ENCODE measurements around the gene WFDC8. TPM values are rescaled to one million over a fixed set of nuclear protein-coding genes. Genes with fewer than 3 reads are reported as not detected.

The WFDC8 gene
- total RNA-seq, result not detected in 2 replicates
- not detected in 2 replicates for polyA plus RNA-seq
- polyA plus RNA-seq (2011; cell fraction: cytosol; rRNA removed), result not detected in 2 replicates
- not detected in 2 replicates for polyA plus RNA-seq (2011; cell fraction: nucleus; rRNA removed)
- not detected in 2 replicates for polyA plus RNA-seq (2012)
- polyA minus RNA-seq, result not detected in 2 replicates
- not detected for polyA minus RNA-seq (2011; cell fraction: cytosol; rRNA and poly(A)+ RNA removed)
- not detected in 2 replicates for polyA minus RNA-seq (2011; cell fraction: nucleus; rRNA and poly(A)+ RNA removed)
- Bru-seq, nascent RNA, result not detected
- not detected for BruChase-seq, experiment 1, labeled RNA remaining after a 6-hour chase
- BruChase-seq, experiment 2, labeled RNA remaining after a 2-hour chase, result not detected
- long read RNA-seq, result 0 reads

DNA sequence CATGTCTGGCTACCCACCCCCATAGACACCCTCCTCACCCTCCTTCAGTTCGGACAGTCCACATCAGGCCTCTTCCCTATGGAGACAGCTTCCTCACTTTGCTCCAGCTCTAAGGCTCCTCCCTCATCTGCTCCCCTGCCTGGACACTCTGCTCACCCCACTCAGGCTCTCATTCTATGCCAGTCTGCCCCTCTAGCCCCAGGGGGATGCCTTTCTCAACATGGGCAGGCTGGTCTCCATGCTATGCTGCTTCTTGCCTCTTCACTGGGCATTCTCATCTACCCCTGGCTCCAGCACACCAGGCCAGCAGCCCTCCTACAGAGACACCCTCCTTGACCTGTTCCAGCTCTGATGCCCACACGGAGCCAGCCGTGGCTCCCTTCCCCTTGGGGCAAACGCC, at the start of gene WFDC8:
Gene WFDC8, minus strand, starts transcription at position 101 of the 400 bp plus-strand sequence. Its CDS starts 37 bp downstream, at position 64.
- Histone ChIP-seq H3K9me1 (replicated peaks; ENCODE audit: control insufficient read depth, extremely low read depth, insufficient read depth, low read length) (no peaks in the 10 kb centered on the region), H4K20me1 (replicated peaks; ENCODE audit: control insufficient read depth, extremely low read depth, insufficient read depth, low read length) (no peaks in the 10 kb centered on the region), H2AFZ (ENCODE audit: low read depth, low read length) (no peak within 1 kb of the TSS), H3K79me2 (ENCODE audit: control insufficient read depth, insufficient read depth, low read length) (no peaks in the 10 kb centered on the region), H3K4me1 (ENCODE audit: control insufficient read depth, extremely low read depth, insufficient read depth, low read length) (no peaks in the 10 kb centered on the region), H3K4me2 (ENCODE audit: insufficient read depth, low read length) (no peak within 1 kb of the TSS), H3K9me3 (replicated peaks; ENCODE audit: control insufficient read depth, insufficient read depth, low read length) (no peaks in the 10 kb centered on the region), H3K36me3 (ENCODE audit: control insufficient read depth in 2 of 2, extremely low read depth in 1 of 2, insufficient read depth in 2 of 2, low read length in 2 of 2) (no peaks in the 10 kb centered on the region), H3K27ac (ENCODE audit: insufficient read depth, low read depth, low read length) (no peak within 1 kb of the TSS), H3K27me3 (ENCODE audit: control insufficient read depth in 2 of 2, insufficient read depth in 2 of 2, low read length in 2 of 2) (peaks cover 0 to 12% of the 10 kb centered on the region in 2 experiments), H3K4me3 (replicated peaks in 1 of 3; ENCODE audit: insufficient read depth in 1 of 3, low read depth in 1 of 3, low read length in 3 of 3) (no peak within 1 kb of the TSS), H3K9ac (replicated peaks; ENCODE audit: extremely low read depth, insufficient read depth, low read length) (no peak within 1 kb of the TSS)
- no peak for FAIRE-seq
- BruUV-seq (replicated peaks), result no TSS peak
- CTCF ChIA-PET, result no interaction called here
- POLR2A ChIA-PET, result no interaction called here
- TF ChIP-seq POLR2A (IDR thresholded peaks at IDR 0.05; ENCODE audit: low read depth, low read length) (no peak), EZH2 (IDR thresholded peaks at IDR 0.05; ENCODE audit: borderline replicate concordance, low read depth, low read length, severe bottlenecking) (no peak), MAX (IDR thresholded peaks at IDR 0.05; ENCODE audit: insufficient read depth, insufficient read length) (no peak), FOS (IDR thresholded peaks at IDR 0.05; ENCODE audit: borderline replicate concordance, insufficient read depth, low read length) (no peak), POLR2AphosphoS5 (IDR thresholded peaks at IDR 0.05; ENCODE audit: insufficient read depth, low read depth, low read length) (no peak), JUN (IDR thresholded peaks at IDR 0.05; ENCODE audit: borderline replicate concordance, insufficient read depth, insufficient read length, low read depth) (no peak), MYC (IDR thresholded peaks at IDR 0.05; ENCODE audit: low read depth, low read length) (no peak), GATA2 (IDR thresholded peaks at IDR 0.05; ENCODE audit: insufficient read depth, insufficient read length, low read depth, low read length) (no peak)
- TF ChIP-seq, protein P1, sequence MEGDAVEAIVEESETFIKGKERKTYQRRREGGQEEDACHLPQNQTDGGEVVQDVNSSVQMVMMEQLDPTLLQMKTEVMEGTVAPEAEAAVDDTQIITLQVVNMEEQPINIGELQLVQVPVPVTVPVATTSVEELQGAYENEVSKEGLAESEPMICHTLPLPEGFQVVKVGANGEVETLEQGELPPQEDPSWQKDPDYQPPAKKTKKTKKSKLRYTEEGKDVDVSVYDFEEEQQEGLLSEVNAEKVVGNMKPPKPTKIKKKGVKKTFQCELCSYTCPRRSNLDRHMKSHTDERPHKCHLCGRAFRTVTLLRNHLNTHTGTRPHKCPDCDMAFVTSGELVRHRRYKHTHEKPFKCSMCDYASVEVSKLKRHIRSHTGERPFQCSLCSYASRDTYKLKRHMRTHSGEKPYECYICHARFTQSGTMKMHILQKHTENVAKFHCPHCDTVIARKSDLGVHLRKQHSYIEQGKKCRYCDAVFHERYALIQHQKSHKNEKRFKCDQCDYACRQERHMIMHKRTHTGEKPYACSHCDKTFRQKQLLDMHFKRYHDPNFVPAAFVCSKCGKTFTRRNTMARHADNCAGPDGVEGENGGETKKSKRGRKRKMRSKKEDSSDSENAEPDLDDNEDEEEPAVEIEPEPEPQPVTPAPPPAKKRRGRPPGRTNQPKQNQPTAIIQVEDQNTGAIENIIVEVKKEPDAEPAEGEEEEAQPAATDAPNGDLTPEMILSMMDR (IDR thresholded peaks at IDR 0.05; ENCODE audit: extremely low read depth in 1 of 2, insufficient read depth in 1 of 2, low read depth in 1 of 2, low read length in 2 of 2), result no peak
- intact Hi-C loops (cut with micrococcal nuclease), result no loop called here
- dilution Hi-C loops (cut with MboI; ENCODE audit: extremely low pct_ligation_motif_present, low sequenced_read_pairs), result no loop called here
- DNase-seq (ENCODE audit: low read depth, low spot score), result no peak

All from endothelial cell of umbilical vein (primary cell).